CD4-positive, alpha-beta T cell treated with Interleukin-12 subunit alpha and Interleukin-12 subunit beta, for 1 hour (primary cell): ENCODE data around the gene SIRT6.
"Not testable (repeated sequence)": the region's sequence is repeated elsewhere in the genome, so short reads cannot be mapped to it uniquely, and the experiment has no call there.

Experiments used
- DNase-seq: peaks from one replicate; pipeline ENCODE4 v3.0.0-alpha.2; 2020

Gene SIRT6

DNA sequence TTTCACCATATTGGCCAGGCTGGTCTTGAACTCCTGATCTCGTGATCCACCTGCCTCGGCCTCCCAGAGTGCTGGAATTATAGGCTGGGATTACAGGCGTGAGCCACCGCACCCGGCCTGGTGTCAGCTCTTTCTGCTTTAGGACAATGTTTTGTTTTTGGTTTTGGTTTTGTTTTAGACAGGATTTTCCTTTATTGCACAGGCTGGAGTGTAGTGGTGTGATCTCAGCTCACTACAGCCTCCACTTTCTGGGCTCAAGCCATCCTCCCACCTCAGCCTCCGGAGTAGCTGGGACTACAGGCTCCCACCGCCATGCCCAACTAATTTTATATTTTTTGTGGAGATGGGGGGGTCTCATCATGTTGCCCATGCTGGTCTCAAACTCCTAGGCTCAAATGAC, 53.3 kb downstream of the SIRT6 start:
- DNase-seq, result not testable (repeated sequence)

- DNase-seq, result not testable (repeated sequence)
Observed at GRCh38 chr19:4127322-4127721, 55.0 kb downstream of the SIRT6 start.

- no peak for DNase-seq
Observed at GRCh38 chr19:4124638-4125037, 57.7 kb downstream of the SIRT6 start.
